Testis (tissue), 3 donors: ENCODE data around the gene MYH9. TPM values are rescaled to one million over a fixed set of nuclear protein-coding genes. Genes with fewer than 3 reads are reported as not detected.
A peak's percentile ranks its signal among the peaks of the same experiment; 100 is the strongest.
"Not testable (repeated sequence)": the region's sequence is repeated elsewhere in the genome, so short reads cannot be mapped to it uniquely, and the experiment has no call there.

Experiments
- DNase-seq: peaks from one replicate; pipeline ENCODE4 v3.0.0-alpha.2; 2019
- H3K27ac ChIP-seq, 2 donors: fragments of 200-600 bp; sonication (generic); one replicate each; pipeline ENCODE4 v1.5.1; 2019
- H3K27me3 ChIP-seq: fragments of 200-600 bp; sonication (generic); one replicate; pipeline ENCODE4 v1.5.1; 2019
- H3K36me3 ChIP-seq: fragments of 200-600 bp; sonication (generic); one replicate; pipeline ENCODE4 v1.5.1; 2017; ENCODE audit warnings: low read depth; ENCODE audit errors: missing control alignments
- H3K4me1 ChIP-seq: fragments of 200-600 bp; sonication (generic); one replicate; pipeline ENCODE4 v1.5.1; 2019
- H3K4me3 ChIP-seq, 2 donors: fragments of 200-600 bp; sonication (generic); one replicate each; pipeline ENCODE4 v1.5.1; 2017 to 2019
- H3K9me3 ChIP-seq: fragments of 200-600 bp; sonication (generic); one replicate; pipeline ENCODE4 v1.5.1; 2017
- POLR2A ChIP-seq: fragments of 450-650 bp; IDR thresholded peaks from one replicate; pipeline ENCODE4 v1.6.1; 2017; ENCODE audit warnings: antibody characterized with exemption, mild to moderate bottlenecking, moderate library complexity
- WGBS, 2 donors: methylation state at CpG; one replicate each; pipeline ENCODE4 v1.1.5; 2018; 5-methylcytosine and 5-hydroxymethylcytosine counted together
- intact Hi-C: fragments of 100-400 bp; cut with DNase I; formaldehyde crosslinking; loops from one replicate; pipeline ENCODE4 v1.15.1; 2023; ENCODE audit warnings: low total_unique reads
- polyA plus RNA-seq: library from polyadenylated mRNA; stranded (reverse); fragments of 350-450 nt; fragmentation: Illumina TruSeq; extraction: RNeasy Lipid Tissue Mini Kit (QIAGEN cat#74804); gene quantifications from one replicate; pipeline ENCODE4 v1.2.3, GENCODE V29; 2014; ENCODE audit warnings: low read depth, low replicate concordance; ENCODE audit not compliant: insufficient read depth
- total RNA-seq, 2 donors: library from RNA; depleted of rRNA; stranded (reverse); fragments of >200 nt; gene quantifications; one replicate each; pipeline ENCODE4 v1.2.3, GENCODE V29; 2016
- TF ChIP-seq, protein P1 (sequence below), 3 experiments: fragments of 450-650 bp in 2 of 3; fragments of 200-600 bp in 1 of 3; sonication (generic) in 1 of 3; IDR thresholded peaks; one replicate each; pipeline ENCODE4 v1.5.1; 2016 to 2019; ENCODE audit warnings: antibody characterized with exemption in 3 of 3, mild to moderate bottlenecking in 2 of 3, moderate library complexity in 1 of 3

The MYH9 gene
- total and polyA plus RNA-seq, 3 donors from 2014 or later = 129 to 146 (median 141) TPM

DNA sequence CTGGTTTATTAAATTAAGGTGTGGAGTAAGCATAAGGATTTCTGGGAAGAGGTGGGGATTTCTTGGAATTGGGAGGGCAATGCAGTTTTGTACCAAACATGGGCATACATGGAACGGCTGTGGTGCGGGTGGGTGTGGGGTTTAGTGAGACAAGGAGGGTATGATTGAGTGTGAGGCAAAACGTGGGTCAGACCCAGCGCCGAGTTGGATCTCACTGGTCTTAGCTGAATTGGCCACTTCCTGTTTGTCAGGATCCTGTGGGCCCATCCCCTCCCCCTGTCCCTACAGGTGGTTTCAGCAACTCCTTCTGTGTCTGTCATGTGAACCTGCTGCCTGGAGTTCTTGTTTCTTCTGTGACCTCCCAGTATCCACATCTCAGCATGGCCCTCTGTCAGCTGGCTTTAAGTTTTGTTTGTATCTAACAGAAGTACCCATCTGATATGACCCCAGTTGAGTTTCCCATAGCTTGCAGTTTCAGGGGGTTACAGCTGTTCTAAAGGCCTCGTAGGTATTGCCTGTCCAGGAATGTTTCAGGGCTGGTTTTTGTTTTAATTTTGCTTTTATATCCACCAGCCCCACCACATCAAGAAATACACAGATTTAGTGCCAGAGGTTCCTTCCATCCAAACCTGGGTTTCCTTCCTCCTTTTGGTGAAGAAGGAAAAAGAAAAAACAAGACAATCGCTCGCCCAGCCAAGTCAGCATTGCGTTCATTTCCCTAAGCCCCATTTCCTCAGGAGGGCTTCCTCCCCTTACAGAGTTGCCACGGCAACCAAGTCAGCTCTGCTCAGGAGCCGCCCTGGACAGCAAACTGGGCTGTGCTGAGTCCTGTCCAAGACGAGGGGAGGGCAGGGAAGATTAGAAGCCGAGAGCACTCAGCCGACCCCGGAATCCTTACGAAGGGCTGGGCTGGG, 128.8 kb downstream of the MYH9 start:
- Histone ChIP-seq H3K27me3 (no peaks in the 10 kb centered on the region), H3K36me3 (no peaks in the 10 kb centered on the region), H3K9me3 (no peaks in the 10 kb centered on the region), H3K4me1 (peaks cover 36% of the 10 kb centered on the region), H3K27ac (peak overlapping the region; percentile 39 to 54), H3K4me3 (no peak overlapping the region)
- peak; percentile 42 for DNase-seq
- 44 to 59% methylated on average over 14 to 16 of the region's 16 CpGs for WGBS, 2 donors
- TF ChIP-seq, protein P1, sequence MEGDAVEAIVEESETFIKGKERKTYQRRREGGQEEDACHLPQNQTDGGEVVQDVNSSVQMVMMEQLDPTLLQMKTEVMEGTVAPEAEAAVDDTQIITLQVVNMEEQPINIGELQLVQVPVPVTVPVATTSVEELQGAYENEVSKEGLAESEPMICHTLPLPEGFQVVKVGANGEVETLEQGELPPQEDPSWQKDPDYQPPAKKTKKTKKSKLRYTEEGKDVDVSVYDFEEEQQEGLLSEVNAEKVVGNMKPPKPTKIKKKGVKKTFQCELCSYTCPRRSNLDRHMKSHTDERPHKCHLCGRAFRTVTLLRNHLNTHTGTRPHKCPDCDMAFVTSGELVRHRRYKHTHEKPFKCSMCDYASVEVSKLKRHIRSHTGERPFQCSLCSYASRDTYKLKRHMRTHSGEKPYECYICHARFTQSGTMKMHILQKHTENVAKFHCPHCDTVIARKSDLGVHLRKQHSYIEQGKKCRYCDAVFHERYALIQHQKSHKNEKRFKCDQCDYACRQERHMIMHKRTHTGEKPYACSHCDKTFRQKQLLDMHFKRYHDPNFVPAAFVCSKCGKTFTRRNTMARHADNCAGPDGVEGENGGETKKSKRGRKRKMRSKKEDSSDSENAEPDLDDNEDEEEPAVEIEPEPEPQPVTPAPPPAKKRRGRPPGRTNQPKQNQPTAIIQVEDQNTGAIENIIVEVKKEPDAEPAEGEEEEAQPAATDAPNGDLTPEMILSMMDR (IDR thresholded peaks at IDR 0.05) = no peak
- no peak for TF ChIP-seq POLR2A
- intact Hi-C loops = no loop called here

DNA sequence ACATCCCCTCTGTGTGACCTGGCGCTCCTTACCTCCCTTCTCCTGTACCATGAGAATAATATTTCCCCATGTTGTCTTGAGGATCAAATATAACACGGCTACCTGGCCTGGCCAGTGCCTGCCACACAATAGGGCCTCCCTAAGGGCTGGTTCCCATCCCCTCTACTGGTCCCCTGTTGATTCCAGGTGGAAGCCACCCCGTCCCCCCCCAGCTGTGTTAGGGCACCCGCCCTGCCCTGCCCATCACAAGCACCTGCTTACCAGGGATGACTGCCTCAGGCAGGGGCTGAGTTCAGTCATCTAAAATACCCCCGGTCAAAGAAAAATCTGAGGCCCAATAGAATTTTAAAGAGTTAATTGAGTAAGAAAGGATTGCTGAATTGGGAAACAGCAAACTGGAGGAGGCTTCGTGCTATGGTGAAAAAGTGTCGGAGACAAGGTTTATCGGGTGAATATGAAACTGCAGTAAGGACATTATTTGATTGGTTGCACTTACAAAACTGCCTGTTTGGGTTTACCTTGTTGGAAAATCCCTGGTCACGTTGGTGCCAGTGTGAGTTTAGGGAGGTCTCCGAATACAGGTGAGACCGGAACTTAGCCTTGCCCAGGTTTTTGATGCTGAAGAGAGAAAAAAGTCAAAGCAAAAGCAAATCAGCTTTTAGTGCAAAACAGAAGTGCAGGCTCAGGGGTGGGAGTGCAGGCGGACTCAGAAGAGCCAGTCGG, 129.7 kb downstream of the MYH9 start:
- no peaks in the 10 kb centered on the region for H3K9me3 ChIP-seq
- WGBS, 2 donors = 90 to 93% methylated on average over 13 of the region's 13 CpGs
- no peak overlapping the region for H3K4me3 ChIP-seq
- intact Hi-C loops = no loop called here
- peak overlapping the region in 1 of 2 donors; percentile 54 for H3K27ac ChIP-seq
- TF ChIP-seq, protein P1 (IDR thresholded peaks at IDR 0.05) = no peak
- peaks cover 34% of the 10 kb centered on the region for H3K4me1 ChIP-seq
- no peaks in the 10 kb centered on the region for H3K27me3 ChIP-seq
- no peak for DNase-seq
- no peaks in the 10 kb centered on the region for H3K36me3 ChIP-seq

DNA sequence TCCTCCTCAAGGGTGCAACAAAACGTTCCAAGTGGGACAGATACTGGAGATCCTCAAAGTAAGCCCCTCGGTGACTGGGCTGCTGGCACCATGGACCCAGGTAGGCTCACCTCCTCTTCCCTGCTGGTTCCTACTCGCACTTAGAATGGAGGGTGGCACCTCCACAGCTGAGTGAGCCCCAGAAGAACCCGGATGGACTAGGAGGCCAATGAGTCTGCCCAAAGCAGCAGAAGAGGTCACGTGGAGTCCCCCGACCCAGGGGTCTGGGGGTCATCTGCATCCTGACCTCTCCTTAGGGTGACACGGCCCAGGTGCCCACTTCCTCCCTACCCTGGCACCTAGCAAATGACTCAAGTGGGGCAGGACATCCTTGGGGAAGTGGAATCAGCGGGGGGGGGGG, 130.5 kb downstream of the MYH9 start:
- no peaks in the 10 kb centered on the region for H3K9me3 ChIP-seq
- H3K4me3 ChIP-seq = no peak overlapping the region
- intact Hi-C loops = no loop called here
- peaks cover 32% of the 10 kb centered on the region for H3K4me1 ChIP-seq
- H3K36me3 ChIP-seq = no peaks in the 10 kb centered on the region
- H3K27me3 ChIP-seq = no peaks in the 10 kb centered on the region
- no peak for TF ChIP-seq POLR2A
- TF ChIP-seq, protein P1 (IDR thresholded peaks at IDR 0.05) = no peak
- no peak for DNase-seq
- H3K27ac ChIP-seq = no peak overlapping the region
- 85 to 87% methylated on average over 5 to 8 of the region's 8 CpGs for WGBS, 2 donors

DNA sequence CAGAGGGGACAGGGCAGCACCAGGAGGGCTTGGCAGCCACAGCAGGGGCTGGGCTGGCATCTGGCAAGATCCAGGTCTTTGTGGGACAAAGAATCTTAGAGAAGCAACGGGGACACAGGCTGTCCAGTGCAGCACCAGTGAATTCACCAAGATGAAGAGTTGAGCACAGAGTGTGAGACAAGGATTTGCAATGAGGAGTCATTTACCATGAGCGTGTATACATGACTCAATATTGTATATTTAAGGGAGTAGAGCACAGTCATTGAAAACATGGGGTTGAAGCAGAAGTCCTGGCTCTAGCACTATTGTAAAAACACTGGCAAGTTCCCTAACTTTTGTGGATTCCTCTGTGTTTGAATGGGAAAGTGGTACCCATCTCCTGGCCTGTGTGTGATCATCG, 131.3 kb downstream of the MYH9 start:
- TF ChIP-seq, protein P1 (IDR thresholded peaks at IDR 0.05) = no peak
- no peak for TF ChIP-seq POLR2A
- H3K36me3 ChIP-seq = no peaks in the 10 kb centered on the region
- intact Hi-C loops = no loop called here
- H3K4me1 ChIP-seq = peaks cover 28% of the 10 kb centered on the region
- no peaks in the 10 kb centered on the region for H3K9me3 ChIP-seq
- no peak overlapping the region for H3K4me3 ChIP-seq
- no peak for DNase-seq
- no peak overlapping the region for H3K27ac ChIP-seq
- WGBS, 2 donors = 83 to 88% methylated on average over 3 of the region's 3 CpGs
- no peaks in the 10 kb centered on the region for H3K27me3 ChIP-seq

DNA sequence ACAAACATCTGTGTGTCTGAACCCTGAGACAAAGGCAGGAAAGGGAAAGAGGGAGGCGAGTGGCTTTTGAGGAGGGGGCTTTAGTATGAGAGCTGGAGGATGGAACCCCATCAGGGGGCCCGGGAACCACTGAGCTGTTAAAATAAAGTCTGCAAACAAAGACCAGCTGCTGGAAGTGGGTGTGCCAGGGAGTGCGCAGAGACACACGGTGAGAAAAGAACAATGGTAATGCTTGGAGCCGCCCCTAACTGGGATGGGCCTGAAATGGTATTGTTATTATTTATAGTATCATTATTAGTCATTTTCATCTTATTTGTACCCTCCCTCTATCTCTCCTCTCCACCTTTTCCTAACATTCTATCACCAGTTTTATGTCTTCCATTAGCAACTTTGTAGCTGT, 132.2 kb downstream of the MYH9 start:
- intact Hi-C loops, DNase-seq, H3K4me3 ChIP-seq, H3K27ac ChIP-seq, H3K36me3 ChIP-seq, H3K27me3 ChIP-seq, H3K9me3 ChIP-seq: not testable (repeated sequence)
- 67% methylated on average over 1 of the region's 5 CpGs; no CpG with 5 or more reads in 1 of the 2 donors for WGBS, 2 donors
- H3K4me1 ChIP-seq = peaks cover 28% of the 10 kb centered on the region
